ENCODE data around the gene ELAVL2. TPM values are rescaled to one million over a fixed set of nuclear protein-coding genes. Genes with fewer than 3 reads are reported as not detected.

Gene ELAVL2
- total and polyA plus RNA-seq, 2 of the 4 experiments (the other 2 are of a cell fraction), result 0.36 TPM; not detected in 1

DNA sequence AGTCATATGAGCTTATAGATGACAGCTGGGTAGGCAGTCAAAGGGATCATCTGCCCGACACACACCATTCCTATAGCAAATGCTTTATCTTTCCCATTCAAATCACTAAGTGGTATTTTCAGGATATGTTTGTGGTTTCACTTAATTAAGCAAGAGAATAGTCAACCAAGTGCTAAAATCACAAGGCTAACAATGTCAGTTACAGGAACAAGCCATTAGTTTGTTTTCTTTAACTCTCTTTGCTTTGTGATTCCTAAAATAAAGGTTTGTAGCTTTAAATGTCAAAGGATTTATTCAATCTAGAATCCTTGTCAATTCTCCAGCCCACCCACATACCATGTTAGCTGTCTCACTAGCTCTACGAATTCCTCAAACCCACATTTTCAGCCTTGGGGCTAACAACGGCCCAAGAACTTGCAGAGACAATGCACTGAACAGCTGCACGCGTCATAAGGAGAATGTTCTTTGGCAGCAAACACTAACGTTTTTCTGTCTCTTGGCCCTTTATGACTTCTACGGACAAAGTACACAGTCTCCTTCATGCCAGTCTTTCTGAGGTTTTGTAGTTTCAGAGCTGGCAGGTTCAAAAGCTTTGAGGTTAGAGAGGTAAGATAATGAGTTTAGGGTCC is 56.6 kb downstream of the ELAVL2 start:
- no TSS peak for BruUV-seq (replicated peaks)
- Histone ChIP-seq H3K9me1 (ENCODE audit: insufficient read depth, low read length) (no peaks in the 10 kb centered on the region), H3K56ac (ENCODE audit: extremely low read depth, insufficient read depth, low read length) (no peak overlapping the region), H3K36me3 (ENCODE audit: control insufficient read depth, insufficient read depth, low read length) (no peaks in the 10 kb centered on the region), H3K9ac (ENCODE audit: low read depth, low read length) (no peak overlapping the region), H2AK9ac (replicated peaks; ENCODE audit: low read depth, low read length, poor library complexity) (no peak overlapping the region), H4K20me1 (ENCODE audit: insufficient read depth, low read length) (no peaks in the 10 kb centered on the region), H4K91ac (ENCODE audit: insufficient read depth, low read depth, low read length) (no peak overlapping the region), H3K9me3 (ENCODE audit: control insufficient read depth, insufficient read depth, low read length) (0 out of 2 replicates have a peak, but pooled peaks cover 2% of the 10 kb centered on the region), H3K4me1 (ENCODE audit: control insufficient read depth, insufficient read depth, low read length) (no peaks in the 10 kb centered on the region), H4K5ac (ENCODE audit: low read depth, low read length) (no peak overlapping the region), H2BK120ac (ENCODE audit: low read depth, low read length) (no peak overlapping the region), H3K27me3 (ENCODE audit: control insufficient read depth, insufficient read depth, low read length) (no peaks in the 10 kb centered on the region), H3K4me3 (ENCODE audit: insufficient read depth, low read depth, low read length) (no peak overlapping the region), H2AK5ac (ENCODE audit: low read depth, low read length) (no peak overlapping the region), H3K4ac (ENCODE audit: low read depth, low read length) (no peak overlapping the region), H2BK20ac (ENCODE audit: low read depth, low read length) (no peak overlapping the region), H4K8ac (ENCODE audit: low read depth in 2 of 2, low read length in 2 of 2) (no peak overlapping the region), H3K23ac (ENCODE audit: low read depth, low read length) (no peak overlapping the region), H3K14ac (replicated peaks; ENCODE audit: low read depth, low read length) (no peak overlapping the region), H3K4me2 (ENCODE audit: low read depth, low read length) (no peak overlapping the region), H2BK5ac (ENCODE audit: low read depth, low read length, poor library complexity, severe bottlenecking) (no peak overlapping the region), H2BK15ac (ENCODE audit: low read depth, low read length) (no peak overlapping the region), H3K79me1 (ENCODE audit: low read depth in 1 of 2, low read length in 2 of 2) (no peaks in the 10 kb centered on the region), H2AFZ (replicated peaks; ENCODE audit: low read length, poor library complexity) (no peak overlapping the region), H3K18ac (ENCODE audit: low read depth, low read length) (no peak overlapping the region), H3K27ac (ENCODE audit: insufficient read depth, low read length) (no peak overlapping the region)
- in situ Hi-C loops (cut with MboI; ENCODE audit: low sequenced_read_pairs), result no loop called here
- DNase-seq, result peak; percentile 6
- no peak for ATAC-seq (ENCODE audit: low read depth)
- TF ChIP-seq CEBPB (IDR thresholded peaks at IDR 0.05; ENCODE audit: low read depth, low read length) (no peak), SMC3 (IDR thresholded peaks at IDR 0.05; ENCODE audit: low read depth, low read length) (no peak), FOS (IDR thresholded peaks at IDR 0.05; ENCODE audit: low read depth, low read length) (no peak), POLR2A (IDR thresholded peaks at IDR 0.05; ENCODE audit: low read depth, low read length) (no peak), MAZ (IDR thresholded peaks at IDR 0.05; ENCODE audit: borderline replicate concordance, low read depth, low read length) (no peak), BHLHE40 (IDR thresholded peaks at IDR 0.05; ENCODE audit: low read depth, low read length) (no peak), RFX5 (IDR thresholded peaks at IDR 0.05; ENCODE audit: low read depth, low read length) (no peak), RAD21 (IDR thresholded peaks at IDR 0.05; ENCODE audit: low read length) (no peak), NFE2L2 (IDR thresholded peaks at IDR 0.05; ENCODE audit: low read depth, low read length) (no peak), CHD1 (IDR thresholded peaks at IDR 0.05; ENCODE audit: low read depth, low read length) (no peak), RCOR1 (IDR thresholded peaks at IDR 0.05; ENCODE audit: insufficient replicate concordance, low read length) (no peak), MAFK (IDR thresholded peaks at IDR 0.05; ENCODE audit: low read depth, low read length) (no peak), MXI1 (IDR thresholded peaks at IDR 0.05; ENCODE audit: borderline replicate concordance, low read depth, low read length) (no peak)
- TF ChIP-seq, protein P1, sequence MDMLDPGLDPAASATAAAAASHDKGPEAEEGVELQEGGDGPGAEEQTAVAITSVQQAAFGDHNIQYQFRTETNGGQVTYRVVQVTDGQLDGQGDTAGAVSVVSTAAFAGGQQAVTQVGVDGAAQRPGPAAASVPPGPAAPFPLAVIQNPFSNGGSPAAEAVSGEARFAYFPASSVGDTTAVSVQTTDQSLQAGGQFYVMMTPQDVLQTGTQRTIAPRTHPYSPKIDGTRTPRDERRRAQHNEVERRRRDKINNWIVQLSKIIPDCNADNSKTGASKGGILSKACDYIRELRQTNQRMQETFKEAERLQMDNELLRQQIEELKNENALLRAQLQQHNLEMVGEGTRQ (IDR thresholded peaks at IDR 0.05; ENCODE audit: low read depth, low read length), result no peak
- TF ChIP-seq, protein P2, sequence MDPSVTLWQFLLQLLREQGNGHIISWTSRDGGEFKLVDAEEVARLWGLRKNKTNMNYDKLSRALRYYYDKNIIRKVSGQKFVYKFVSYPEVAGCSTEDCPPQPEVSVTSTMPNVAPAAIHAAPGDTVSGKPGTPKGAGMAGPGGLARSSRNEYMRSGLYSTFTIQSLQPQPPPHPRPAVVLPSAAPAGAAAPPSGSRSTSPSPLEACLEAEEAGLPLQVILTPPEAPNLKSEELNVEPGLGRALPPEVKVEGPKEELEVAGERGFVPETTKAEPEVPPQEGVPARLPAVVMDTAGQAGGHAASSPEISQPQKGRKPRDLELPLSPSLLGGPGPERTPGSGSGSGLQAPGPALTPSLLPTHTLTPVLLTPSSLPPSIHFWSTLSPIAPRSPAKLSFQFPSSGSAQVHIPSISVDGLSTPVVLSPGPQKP (IDR thresholded peaks at IDR 0.05; ENCODE audit: borderline replicate concordance, low read depth, low read length), result no peak
- TF ChIP-seq, protein P3, sequence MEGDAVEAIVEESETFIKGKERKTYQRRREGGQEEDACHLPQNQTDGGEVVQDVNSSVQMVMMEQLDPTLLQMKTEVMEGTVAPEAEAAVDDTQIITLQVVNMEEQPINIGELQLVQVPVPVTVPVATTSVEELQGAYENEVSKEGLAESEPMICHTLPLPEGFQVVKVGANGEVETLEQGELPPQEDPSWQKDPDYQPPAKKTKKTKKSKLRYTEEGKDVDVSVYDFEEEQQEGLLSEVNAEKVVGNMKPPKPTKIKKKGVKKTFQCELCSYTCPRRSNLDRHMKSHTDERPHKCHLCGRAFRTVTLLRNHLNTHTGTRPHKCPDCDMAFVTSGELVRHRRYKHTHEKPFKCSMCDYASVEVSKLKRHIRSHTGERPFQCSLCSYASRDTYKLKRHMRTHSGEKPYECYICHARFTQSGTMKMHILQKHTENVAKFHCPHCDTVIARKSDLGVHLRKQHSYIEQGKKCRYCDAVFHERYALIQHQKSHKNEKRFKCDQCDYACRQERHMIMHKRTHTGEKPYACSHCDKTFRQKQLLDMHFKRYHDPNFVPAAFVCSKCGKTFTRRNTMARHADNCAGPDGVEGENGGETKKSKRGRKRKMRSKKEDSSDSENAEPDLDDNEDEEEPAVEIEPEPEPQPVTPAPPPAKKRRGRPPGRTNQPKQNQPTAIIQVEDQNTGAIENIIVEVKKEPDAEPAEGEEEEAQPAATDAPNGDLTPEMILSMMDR (conservative IDR thresholded peaks at IDR 0.05; ENCODE audit: low read depth, low read length), result no peak
- ChIA-PET POLR2A (ENCODE audit: unreplicated experiment) (no interaction called here), CTCF (no interaction called here)
- dilution Hi-C loops (cut with HindIII; ENCODE audit: low sequenced_read_pairs, unreplicated experiment), result no loop called here
- intact Hi-C loops (cut with micrococcal nuclease), result no loop called here
- WGBS, 2 experiments (ENCODE audit: extremely low coverage in 2 of 2, insufficient read length in 1 of 2), result no CpG with 5 or more reads among the region's 7 CpGs
